ENCODE results near the gene C19orf67.

The C19orf67 gene

GRCh38 chr19:14097532-14098151 lies 12.1 kb upstream of the C19orf67 start:
- no peak for TF ChIP-seq CTCF (IDR thresholded peaks at IDR 0.05; ENCODE audit: insufficient read depth, low read length)
- no peaks in the 10 kb centered on the region for H3K27me3 ChIP-seq (ENCODE audit: insufficient read depth, poor library complexity, severe bottlenecking)
- no peak overlapping the region for H3K27ac ChIP-seq (replicated peaks)
- H3K4me3 ChIP-seq (replicated peaks; ENCODE audit: insufficient read depth, low read length): no peak overlapping the region
- no peak for DNase-seq (ENCODE audit: low read depth in 1 of 2, low spot score in 1 of 2)

- Histone ChIP-seq H3K27ac (replicated peaks) (no peak overlapping the region), H3K4me3 (replicated peaks; ENCODE audit: insufficient read depth, low read length) (no peak overlapping the region), H3K27me3 (ENCODE audit: insufficient read depth, poor library complexity, severe bottlenecking) (no peaks in the 10 kb centered on the region)
- TF ChIP-seq GABPA (IDR thresholded peaks at IDR 0.05; ENCODE audit: low read depth): no peak
- no peak for TF ChIP-seq POLR2AphosphoS5 (IDR thresholded peaks at IDR 0.05; ENCODE audit: low read depth)
- no peak for TF ChIP-seq CTCF (IDR thresholded peaks at IDR 0.05; ENCODE audit: insufficient read depth, low read length)
- no peak for TF ChIP-seq REST (IDR thresholded peaks at IDR 0.05; ENCODE audit: insufficient replicate concordance, low read depth)
- no peak for TF ChIP-seq SPI1 (IDR thresholded peaks at IDR 0.05; ENCODE audit: borderline replicate concordance, low read depth)
- DNase-seq (ENCODE audit: low read depth in 1 of 2, low spot score in 1 of 2): no peak
Observed at GRCh38 chr19:14096272-14096992, 10.8 kb upstream of the C19orf67 start.

- TF ChIP-seq CTCF (IDR thresholded peaks at IDR 0.05; ENCODE audit: insufficient read depth, low read length) (no peak), REST (IDR thresholded peaks at IDR 0.05; ENCODE audit: insufficient replicate concordance, low read depth) (no peak), POLR2AphosphoS5 (IDR thresholded peaks at IDR 0.05; ENCODE audit: low read depth) (no peak), GABPA (IDR thresholded peaks at IDR 0.05; ENCODE audit: low read depth) (no peak)
- Histone ChIP-seq H3K4me3 (replicated peaks; ENCODE audit: insufficient read depth, low read length) (no peak overlapping the region), H3K27ac (replicated peaks) (no peak overlapping the region), H3K27me3 (ENCODE audit: insufficient read depth, poor library complexity, severe bottlenecking) (no peaks in the 10 kb centered on the region)
- no peak for DNase-seq (ENCODE audit: low read depth in 1 of 2, low spot score in 1 of 2)
Observed at GRCh38 chr19:14094854-14095253, 9.3 kb upstream of the C19orf67 start.
